ENCODE measurements around the gene UFC1. TPM values are rescaled to one million over a fixed set of nuclear protein-coding genes. Genes with fewer than 3 reads are reported as not detected.

UFC1 gene
- polyA plus RNA-seq, 1 donor (not counting 4 experiments of a cell fraction or from before 2014, with no cell fraction given) = 86.4 TPM

- Histone ChIP-seq H2AFZ (ENCODE audit: control insufficient read depth, low read length) (no peak overlapping the region), H3K4me3 (ENCODE audit: control insufficient read depth in 2 of 3, extremely low read depth in 1 of 3, insufficient read depth in 2 of 3, low read depth in 1 of 3, low read length in 3 of 3) (no peak overlapping the region), H3K4me2 (ENCODE audit: control insufficient read depth, extremely low read depth, insufficient read depth, low read depth, low read length) (no peak overlapping the region), H3K79me2 (ENCODE audit: control insufficient read depth, insufficient read depth, low read length) (peaks cover 85% of the 10 kb centered on the region), H3K9ac (ENCODE audit: control insufficient read depth, extremely low read depth, insufficient read depth, low read length) (no peak overlapping the region), H3K27ac (ENCODE audit: control insufficient read depth, insufficient read depth, low read length) (no peak overlapping the region), H4K20me1 (ENCODE audit: control insufficient read depth, extremely low read depth, insufficient read depth, low read length) (no peaks in the 10 kb centered on the region), H3K9me3 (ENCODE audit: control insufficient read depth, low read depth, low read length) (no peaks in the 10 kb centered on the region), H3K4me1 (ENCODE audit: control insufficient read depth, extremely low read depth, insufficient read depth, low read length) (peaks cover 20% of the 10 kb centered on the region), H3K27me3 (ENCODE audit: control insufficient read depth, extremely low read depth, insufficient read depth, low read length) (no peaks in the 10 kb centered on the region), H3K9me1 (ENCODE audit: control insufficient read depth, extremely low read depth, insufficient read depth, low read length) (no peaks in the 10 kb centered on the region), H3K36me3 (ENCODE audit: control insufficient read depth in 2 of 2, extremely low read depth in 1 of 2, insufficient read depth in 2 of 2, low read length in 2 of 2) (peaks cover 4 to 24% of the 10 kb centered on the region in 2 experiments)
- no peak for TF ChIP-seq EZH2 (IDR thresholded peaks at IDR 0.05; ENCODE audit: low read length)
- no peak for TF ChIP-seq CTCF (optimal IDR thresholded peaks at IDR 0.05 in 1 of 3, IDR thresholded peaks at IDR 0.05 in 1 of 3, conservative IDR thresholded peaks at IDR 0.05 in 1 of 3; ENCODE audit: extremely low read depth in 1 of 3, insufficient read depth in 2 of 3, low read length in 3 of 3)
- DNase-seq (ENCODE audit: low read depth, low spot score) = no peak
- no peak for FAIRE-seq
- dilution Hi-C loops (cut with MboI; ENCODE audit: extremely low pct_ligation_motif_present, low sequenced_read_pairs) = no loop called here
These were observed 42.7 kb upstream of the UFC1 start for GRCh38 chr1:161111117-161111516.

GRCh38 chr1:161111527-161111926, 42.3 kb upstream of the UFC1 start:
- Histone ChIP-seq H2AFZ (ENCODE audit: control insufficient read depth, low read length) (no peak overlapping the region), H3K9me1 (ENCODE audit: control insufficient read depth, extremely low read depth, insufficient read depth, low read length) (no peaks in the 10 kb centered on the region), H3K27ac (ENCODE audit: control insufficient read depth, insufficient read depth, low read length) (no peak overlapping the region), H3K36me3 (ENCODE audit: control insufficient read depth in 2 of 2, extremely low read depth in 1 of 2, insufficient read depth in 2 of 2, low read length in 2 of 2) (peaks cover 4 to 26% of the 10 kb centered on the region in 2 experiments), H3K9ac (ENCODE audit: control insufficient read depth, extremely low read depth, insufficient read depth, low read length) (no peak overlapping the region), H3K4me3 (ENCODE audit: control insufficient read depth in 2 of 3, extremely low read depth in 1 of 3, insufficient read depth in 2 of 3, low read depth in 1 of 3, low read length in 3 of 3) (no peak overlapping the region), H3K27me3 (ENCODE audit: control insufficient read depth, extremely low read depth, insufficient read depth, low read length) (no peaks in the 10 kb centered on the region), H3K9me3 (ENCODE audit: control insufficient read depth, low read depth, low read length) (no peaks in the 10 kb centered on the region), H3K4me2 (ENCODE audit: control insufficient read depth, extremely low read depth, insufficient read depth, low read depth, low read length) (no peak overlapping the region), H3K79me2 (ENCODE audit: control insufficient read depth, insufficient read depth, low read length) (peaks cover 85% of the 10 kb centered on the region), H3K4me1 (ENCODE audit: control insufficient read depth, extremely low read depth, insufficient read depth, low read length) (peaks cover 21% of the 10 kb centered on the region), H4K20me1 (ENCODE audit: control insufficient read depth, extremely low read depth, insufficient read depth, low read length) (no peaks in the 10 kb centered on the region)
- dilution Hi-C loops (cut with MboI; ENCODE audit: extremely low pct_ligation_motif_present, low sequenced_read_pairs) = no loop called here
- no peak for DNase-seq (ENCODE audit: low read depth, low spot score)
- no peak for TF ChIP-seq EZH2 (IDR thresholded peaks at IDR 0.05; ENCODE audit: low read length)
- no peak for TF ChIP-seq CTCF (optimal IDR thresholded peaks at IDR 0.05 in 1 of 3, IDR thresholded peaks at IDR 0.05 in 1 of 3, conservative IDR thresholded peaks at IDR 0.05 in 1 of 3; ENCODE audit: extremely low read depth in 1 of 3, insufficient read depth in 2 of 3, low read length in 3 of 3)
- no peak for FAIRE-seq

Measured in keratinocyte (primary cell).